Right renal cortex interstitium (tissue), 3 donors: ENCODE results near the gene ATF7IP2. TPM values are rescaled to one million over a fixed set of nuclear protein-coding genes. Genes with fewer than 3 reads are reported as not detected.
"Not testable (repeated sequence)": the region's sequence is repeated elsewhere in the genome, so short reads cannot be mapped to it uniquely, and the experiment has no call there.

Experiments used
- DNase-seq, 3 donors: peaks; one replicate each; pipeline ENCODE4 v3.0.0-alpha.2; 2013; ENCODE audit warnings: low read depth in 3 of 3, low spot score in 2 of 3
- polyA plus RNA-seq, 3 donors: library from polyadenylated mRNA; unstranded; fragments of 120-200 nt; gene quantifications; one replicate each; pipeline ENCODE4 v1.2.1, GENCODE V29; 2013; ENCODE audit not compliant: insufficient read length in 3 of 3

Gene ATF7IP2
- polyA plus RNA-seq, 3 donors: 19.3 to 21.5 (median 19.3) TPM

- no peak for DNase-seq
Observed at GRCh38 chr16:10447289-10447688, 61.4 kb downstream of the ATF7IP2 start.

GRCh38 chr16:10452208-10453158, 66.6 kb downstream of the ATF7IP2 start:
- DNase-seq: not testable (repeated sequence)

- DNase-seq: no peak
Observed at GRCh38 chr16:10453159-10453510, 67.3 kb downstream of the ATF7IP2 start.

- DNase-seq: no peak
Observed at GRCh38 chr16:10465821-10466220, 80.0 kb downstream of the ATF7IP2 start.

- no peak for DNase-seq
Observed at GRCh38 chr16:10466313-10466712, 80.5 kb downstream of the ATF7IP2 start.

- no peak for DNase-seq
Observed at GRCh38 chr16:10466861-10467260, 81.0 kb downstream of the ATF7IP2 start.

- DNase-seq: not testable (repeated sequence)
Observed at GRCh38 chr16:10476636-10477035, 90.8 kb downstream of the ATF7IP2 start.

- DNase-seq: no peak
Observed at GRCh38 chr16:10480151-10480550, 94.3 kb downstream of the ATF7IP2 start.

- DNase-seq: no peak
Observed at GRCh38 chr16:10485159-10485558, 99.3 kb downstream of the ATF7IP2 start.

- DNase-seq: no peak
Observed at GRCh38 chr16:10485698-10486382, 100.0 kb downstream of the ATF7IP2 start.

- DNase-seq: no peak
Observed at GRCh38 chr16:10490141-10490540, 104.3 kb downstream of the ATF7IP2 start.

GRCh38 chr16:10493276-10493675, 107.4 kb downstream of the ATF7IP2 start:
- no peak for DNase-seq

GRCh38 chr16:10494343-10495030, 108.6 kb downstream of the ATF7IP2 start:
- DNase-seq: no peak

- DNase-seq: no peak
Observed at GRCh38 chr16:10495031-10495345, 109.1 kb downstream of the ATF7IP2 start.

GRCh38 chr16:10497132-10498101, 111.6 kb downstream of the ATF7IP2 start:
- no peak for DNase-seq

GRCh38 chr16:10500582-10500981, 114.7 kb downstream of the ATF7IP2 start:
- no peak for DNase-seq

- no peak for DNase-seq
Observed at GRCh38 chr16:10501016-10501607, 115.3 kb downstream of the ATF7IP2 start.

GRCh38 chr16:10502776-10503175, 116.9 kb downstream of the ATF7IP2 start:
- no peak for DNase-seq

GRCh38 chr16:10504404-10504885, 118.6 kb downstream of the ATF7IP2 start:
- no peak for DNase-seq

GRCh38 chr16:10505286-10505685, 119.4 kb downstream of the ATF7IP2 start:
- DNase-seq: not testable (repeated sequence)
